Measurements from ENCODE around the gene LRP5.
"Not testable (repeated sequence)": the region's sequence is repeated elsewhere in the genome, so short reads cannot be mapped to it uniquely, and the experiment has no call there.

Gene LRP5

DNA sequence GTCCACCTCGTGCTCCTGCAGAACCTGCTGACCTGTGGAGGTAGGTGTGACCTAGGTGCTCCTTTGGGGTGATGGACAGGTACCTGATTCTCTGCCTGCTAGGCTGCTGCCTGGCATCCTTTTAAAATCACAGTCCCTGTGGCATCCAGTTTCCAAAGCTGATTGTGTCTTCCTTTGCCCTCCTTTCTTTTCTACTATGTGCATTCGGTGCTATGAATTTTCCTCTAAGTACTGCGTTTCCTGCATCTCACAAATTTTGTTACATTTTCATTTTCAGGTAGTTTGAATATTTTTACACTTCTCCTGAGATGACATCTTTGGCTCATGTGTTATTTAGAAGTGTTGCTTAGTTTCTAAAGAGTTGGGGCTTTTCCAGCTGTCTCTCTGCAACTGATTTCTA, 117.3 kb downstream of the LRP5 start:
- DNase-seq = no peak

GRCh38 chr11:68430384-68430783, 118.0 kb downstream of the LRP5 start:
- DNase-seq = no peak

DNA sequence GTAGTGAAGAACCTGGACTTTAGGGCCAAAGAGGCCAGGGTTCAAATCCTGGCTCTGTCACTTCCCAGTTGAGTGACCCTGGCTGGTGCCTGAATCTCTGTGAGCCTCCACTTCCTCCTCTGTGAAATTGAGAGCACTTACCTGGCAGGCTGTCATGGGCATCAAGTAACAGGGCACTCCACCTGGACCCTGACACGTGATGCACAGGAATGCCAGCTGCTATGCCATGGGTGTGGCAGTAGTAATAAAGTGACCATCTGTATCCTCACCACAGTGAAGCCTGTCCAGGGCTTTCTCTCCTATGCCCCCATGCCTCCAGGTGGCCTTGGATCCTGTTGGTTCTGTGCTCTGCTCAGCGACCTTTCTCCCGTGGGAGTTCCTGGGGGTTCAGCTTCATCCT, 118.4 kb downstream of the LRP5 start:
- no peak for DNase-seq

- no peak for DNase-seq
These were observed 119.7 kb downstream of the LRP5 start for GRCh38 chr11:68431984-68432645.

GRCh38 chr11:68432874-68433273, 120.5 kb downstream of the LRP5 start:
- no peak for DNase-seq

DNA sequence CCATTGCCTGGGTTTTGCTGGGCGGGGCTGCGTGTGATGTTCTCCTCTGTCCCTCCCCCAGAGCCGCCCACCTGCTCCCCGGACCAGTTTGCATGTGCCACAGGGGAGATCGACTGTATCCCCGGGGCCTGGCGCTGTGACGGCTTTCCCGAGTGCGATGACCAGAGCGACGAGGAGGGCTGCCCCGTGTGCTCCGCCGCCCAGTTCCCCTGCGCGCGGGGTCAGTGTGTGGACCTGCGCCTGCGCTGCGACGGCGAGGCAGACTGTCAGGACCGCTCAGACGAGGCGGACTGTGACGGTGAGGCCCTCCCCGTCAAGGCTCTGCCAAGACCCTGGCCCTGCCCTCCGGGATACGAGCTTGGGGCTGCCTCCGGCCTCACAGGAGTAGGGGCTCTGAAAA, 121.2 kb downstream of the LRP5 start:
- DNase-seq = no peak

DNA sequence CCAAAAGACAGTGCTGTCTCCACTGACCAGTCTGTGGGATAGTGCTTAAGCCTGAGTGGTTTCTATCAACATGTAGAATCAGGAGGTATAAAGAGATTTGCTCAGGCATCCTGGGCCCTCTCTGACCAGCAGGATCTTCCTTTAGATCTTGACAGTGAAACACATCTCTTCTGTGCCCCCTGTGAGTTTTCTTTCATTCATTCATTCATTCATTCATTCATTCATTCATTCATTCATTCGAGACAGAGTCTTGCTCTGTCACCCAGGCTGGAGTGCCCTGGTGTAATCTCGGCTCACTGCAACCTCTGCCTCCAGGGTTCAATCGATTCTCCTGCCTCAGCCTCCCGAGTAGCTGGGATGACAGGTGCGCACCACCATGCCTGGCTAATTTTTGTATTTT, 121.8 kb downstream of the LRP5 start:
- DNase-seq = not testable (repeated sequence)

DNA sequence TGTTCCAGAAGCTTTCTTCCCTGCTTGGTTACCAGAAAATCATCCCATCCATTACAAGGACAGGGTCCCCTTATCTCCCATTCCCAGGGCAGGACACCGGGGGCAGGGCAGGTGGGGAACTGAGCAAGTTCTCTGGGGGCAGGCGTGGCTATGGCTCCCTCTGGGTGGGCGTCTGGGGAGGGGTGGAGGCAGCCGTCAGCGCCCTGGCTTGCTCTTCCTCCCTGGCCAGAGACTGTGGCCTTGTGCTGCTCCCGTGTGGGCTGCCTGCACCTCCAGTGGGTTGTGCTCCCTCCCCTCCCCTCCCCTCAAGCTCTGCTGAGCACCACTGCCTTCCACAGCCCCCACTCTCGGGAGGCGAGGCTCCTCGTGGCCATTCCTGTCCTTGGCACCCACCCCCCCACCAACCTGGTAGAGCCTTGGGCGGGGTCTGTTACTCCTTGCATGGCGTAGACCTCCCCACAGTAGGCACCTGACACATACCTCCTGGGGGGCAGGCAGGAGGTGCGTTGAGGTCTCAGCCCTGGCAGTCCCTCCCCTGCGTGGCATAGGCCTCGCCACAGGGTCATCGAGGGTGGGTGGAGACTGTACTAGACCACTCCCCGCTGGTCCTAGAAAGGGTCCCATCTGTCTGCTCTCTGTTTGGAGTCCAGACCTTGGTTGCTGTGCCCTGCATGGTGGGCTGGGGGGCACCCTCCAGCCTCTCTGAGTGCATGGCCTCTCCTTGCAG, 123.9 kb downstream of the LRP5 start:
- no peak for DNase-seq

DNA sequence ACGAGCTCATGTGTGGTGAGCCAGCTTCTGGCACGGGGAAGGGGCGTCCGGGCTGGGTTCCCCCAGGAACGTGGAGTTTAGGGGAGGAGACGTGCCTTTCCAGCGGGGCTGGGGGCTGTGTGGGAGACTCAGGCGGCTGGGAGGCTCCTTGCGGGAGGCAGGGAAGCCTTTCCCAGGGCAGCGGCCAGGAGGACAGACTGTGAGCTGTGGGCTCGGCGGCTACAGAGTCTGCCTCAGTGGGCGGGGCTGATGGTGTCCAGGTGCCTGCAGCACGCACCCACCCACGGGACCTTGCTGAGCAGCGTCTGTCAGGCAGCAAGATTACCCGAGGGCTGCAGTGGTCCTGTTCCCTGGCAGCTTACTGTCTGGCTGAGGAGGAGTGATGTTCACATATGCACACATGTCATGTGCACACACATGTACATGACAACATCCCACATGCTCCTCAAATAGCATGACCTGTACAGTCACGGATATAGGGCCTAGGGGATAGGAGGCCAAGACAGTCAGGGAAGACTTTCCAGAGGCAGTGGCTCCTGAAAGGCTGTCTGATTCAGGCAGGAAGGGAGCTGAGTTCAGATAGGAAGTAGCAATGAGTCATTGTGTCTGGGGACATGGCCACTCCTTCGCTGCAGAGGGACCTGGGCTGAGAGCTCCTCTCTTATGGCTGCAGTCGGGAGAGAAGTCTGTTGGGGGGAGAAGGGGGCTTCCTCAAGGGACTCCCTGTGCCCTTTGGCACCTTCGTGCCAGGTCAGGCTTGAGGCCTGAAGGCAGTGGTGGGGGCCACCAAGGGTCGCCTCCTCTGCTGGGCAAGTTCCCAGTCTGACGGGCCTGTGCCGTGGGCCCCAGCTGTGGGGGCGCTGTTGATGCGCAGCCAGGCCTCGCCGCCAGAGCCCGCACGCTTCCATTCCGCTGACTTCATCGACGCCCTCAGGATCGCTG, 124.9 kb downstream of the LRP5 start:
- DNase-seq = no peak

DNA sequence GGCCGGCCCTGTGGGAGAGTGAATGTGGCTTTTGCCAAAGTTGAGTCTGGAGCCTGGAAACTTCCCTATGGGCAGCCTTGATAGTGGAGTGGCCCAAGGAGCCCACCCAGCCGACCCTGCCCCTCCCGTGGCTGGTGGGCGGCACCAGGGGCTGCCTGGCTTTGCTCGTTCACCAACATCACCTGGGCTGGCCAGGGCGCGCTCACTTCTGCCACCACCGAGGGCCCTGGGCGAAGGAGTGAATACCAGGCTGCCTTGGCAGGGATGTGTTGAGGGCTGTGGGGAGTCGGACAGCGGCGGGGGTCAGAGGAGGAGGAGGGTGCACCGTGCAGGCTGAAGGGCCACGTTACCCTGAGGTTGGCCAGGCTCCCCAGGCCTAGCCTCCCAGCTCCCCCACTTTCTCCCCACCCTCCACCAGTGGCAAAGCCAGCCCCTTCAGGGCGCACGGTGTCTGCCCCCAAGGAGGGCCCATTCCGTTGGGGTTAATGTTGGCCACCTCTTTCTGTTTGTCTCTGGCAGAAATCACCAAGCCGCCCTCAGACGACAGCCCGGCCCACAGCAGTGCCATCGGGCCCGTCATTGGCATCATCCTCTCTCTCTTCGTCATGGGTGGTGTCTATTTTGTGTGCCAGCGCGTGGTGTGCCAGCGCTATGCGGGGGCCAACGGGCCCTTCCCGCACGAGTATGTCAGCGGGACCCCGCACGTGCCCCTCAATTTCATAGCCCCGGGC, 125.7 kb downstream of the LRP5 start:
- DNase-seq = no peak

- DNase-seq = no peak
These were observed 126.4 kb downstream of the LRP5 start for GRCh38 chr11:68438658-68439259.

DNA sequence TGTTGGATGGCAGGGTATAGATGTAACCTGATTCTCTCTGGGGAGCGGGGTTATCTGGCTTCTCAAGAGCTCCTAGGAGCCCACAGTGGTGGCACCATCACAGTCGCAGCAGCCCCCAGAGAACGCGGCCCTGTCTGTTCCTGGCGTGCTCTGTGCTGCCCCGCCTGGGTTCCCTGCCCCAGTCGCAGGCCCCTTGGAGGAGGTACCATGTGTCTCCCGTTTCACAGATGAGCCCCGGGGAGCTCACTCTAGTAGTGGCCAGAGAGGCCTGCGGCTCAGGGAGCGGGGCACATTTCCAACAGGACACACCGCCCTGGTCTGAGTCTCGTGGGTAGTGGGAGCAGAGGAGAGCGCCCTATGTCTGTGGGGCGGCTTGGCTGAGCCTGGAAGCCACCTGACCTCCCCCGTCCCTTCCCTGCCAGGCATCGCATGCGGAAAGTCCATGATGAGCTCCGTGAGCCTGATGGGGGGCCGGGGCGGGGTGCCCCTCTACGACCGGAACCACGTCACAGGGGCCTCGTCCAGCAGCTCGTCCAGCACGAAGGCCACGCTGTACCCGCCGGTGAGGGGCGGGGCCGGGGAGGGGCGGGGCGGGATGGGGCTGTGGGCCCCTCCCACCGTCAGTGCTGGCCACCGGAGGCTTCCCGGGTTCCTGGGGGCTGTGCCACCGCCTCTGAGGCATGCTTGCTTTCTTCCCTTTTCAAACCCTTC, 127.1 kb downstream of the LRP5 start:
- DNase-seq = no peak

GRCh38 chr11:68440224-68440623, 127.8 kb downstream of the LRP5 start:
- DNase-seq = no peak

GRCh38 chr11:68441466-68442230, 129.3 kb downstream of the LRP5 start:
- DNase-seq = no peak

DNA sequence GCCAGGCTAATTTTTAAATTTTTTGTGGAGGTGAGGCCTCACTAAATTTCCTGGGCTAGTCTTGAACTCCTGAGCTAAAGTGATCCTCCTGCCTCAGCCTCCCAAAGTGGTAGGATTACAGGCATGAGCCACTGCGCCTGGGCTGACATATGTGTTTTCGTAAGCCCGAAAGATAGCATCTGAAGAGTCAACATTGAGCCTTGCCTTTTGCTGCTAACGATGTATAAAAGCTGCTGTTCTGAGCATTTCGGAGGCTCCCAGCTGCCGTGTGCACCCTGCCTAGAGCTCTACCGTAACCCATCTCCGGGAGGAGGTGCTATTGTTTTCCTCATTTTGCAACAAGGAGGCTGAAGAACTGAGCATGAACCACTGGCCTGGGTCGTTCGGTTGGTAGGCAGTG, 130.0 kb downstream of the LRP5 start:
- DNase-seq = no peak

DNA sequence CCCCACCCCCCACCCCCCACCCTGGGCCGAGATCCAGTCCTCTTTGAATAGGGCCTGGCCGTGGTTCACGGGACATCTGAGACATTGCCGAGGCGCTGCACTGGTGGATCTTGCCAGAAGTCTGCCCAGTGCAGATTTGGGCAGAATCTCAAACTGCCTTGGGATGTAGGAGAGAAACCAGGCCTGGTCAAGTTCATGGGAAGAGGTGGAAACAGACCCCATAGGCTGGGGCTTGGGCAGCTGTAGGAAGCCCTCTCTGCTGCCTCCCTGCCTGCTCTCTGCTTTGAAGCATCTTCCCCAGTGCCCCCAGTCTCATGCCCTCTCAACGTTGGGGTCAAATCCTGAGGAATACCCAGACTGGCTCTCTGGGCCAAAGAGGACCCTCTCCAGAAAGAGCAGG, 132.2 kb downstream of the LRP5 start:
- no peak for DNase-seq

GRCh38 chr11:68445531-68446035, 133.2 kb downstream of the LRP5 start:
- no peak for DNase-seq

DNA sequence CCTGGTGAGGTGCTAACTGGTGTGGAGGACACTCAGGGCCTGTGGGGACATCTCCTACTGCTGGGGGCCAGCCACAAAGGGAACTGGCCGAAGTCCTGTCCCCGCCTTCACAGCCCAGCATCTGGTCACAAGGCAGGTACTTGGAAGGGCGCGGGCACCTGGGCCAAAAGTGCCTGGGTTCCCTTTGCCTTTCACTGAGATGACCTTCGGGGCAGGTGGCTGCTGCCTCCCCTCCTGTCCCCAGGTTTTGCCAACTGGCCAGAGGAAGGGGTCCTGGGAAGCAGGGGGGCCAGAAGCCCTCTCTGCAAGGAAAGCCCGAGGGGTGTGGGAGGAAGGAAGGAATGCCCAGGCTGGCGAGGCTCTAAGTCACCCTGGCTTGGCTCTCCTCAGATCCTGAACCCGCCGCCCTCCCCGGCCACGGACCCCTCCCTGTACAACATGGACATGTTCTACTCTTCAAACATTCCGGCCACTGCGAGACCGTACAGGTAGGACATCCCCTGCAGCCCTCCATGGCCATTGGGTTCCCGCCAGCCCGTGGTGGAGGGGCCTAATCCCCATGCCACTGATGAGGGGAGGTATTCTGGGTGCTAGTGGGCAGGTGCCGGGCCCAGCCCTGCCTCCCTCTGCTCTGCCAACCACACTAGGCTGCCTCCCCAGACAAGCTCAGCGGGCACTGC, 133.8 kb downstream of the LRP5 start:
- DNase-seq = no peak

DNA sequence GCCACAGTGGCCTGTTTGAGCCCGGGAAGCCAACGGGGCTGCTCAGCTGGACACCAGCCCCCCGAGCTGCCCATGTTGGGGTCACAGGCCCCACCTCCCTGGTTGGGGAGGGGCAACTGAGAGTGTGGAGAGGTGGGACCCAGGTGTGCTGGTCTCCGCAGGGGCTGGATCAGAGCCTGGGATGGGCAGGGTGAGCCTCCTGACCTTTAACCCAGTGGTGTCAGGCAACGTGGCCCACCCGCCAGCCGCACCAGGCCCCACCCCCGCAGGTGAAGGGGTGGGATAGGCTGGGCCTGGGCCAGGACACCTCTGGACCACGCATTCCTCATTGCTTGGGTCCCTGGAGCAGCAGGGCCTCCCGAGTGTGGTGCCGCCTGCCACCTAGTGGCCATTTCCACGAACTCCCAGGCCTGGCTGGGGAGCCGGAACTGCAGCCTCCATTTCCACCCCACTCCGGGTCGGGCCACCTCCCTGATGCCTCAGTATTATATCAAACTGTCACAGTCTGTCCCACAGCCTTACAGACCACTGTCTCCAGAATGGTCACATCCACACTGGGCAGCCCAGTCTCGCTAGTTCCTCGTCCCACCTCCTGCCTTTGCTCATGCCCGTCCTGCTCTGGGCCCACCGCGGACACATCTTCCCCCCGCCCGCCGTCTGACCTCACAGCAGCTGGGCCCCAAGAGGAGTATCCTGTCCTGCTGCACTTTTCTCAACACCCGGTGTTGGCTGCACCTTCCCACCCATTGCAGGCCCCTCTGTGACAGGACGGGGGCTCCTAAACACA, 134.8 kb downstream of the LRP5 start:
- DNase-seq = peak; percentile 56
